HUES48 (cell line): ENCODE results near the gene ZNF146.
"Not testable (repeated sequence)": the region's sequence is repeated elsewhere in the genome, so short reads cannot be mapped to it uniquely, and the experiment has no call there.

Experiments used
- H3K27ac ChIP-seq: one replicate; pipeline ENCODE4 v1.7.0; 2013; ENCODE audit warnings: low read depth, low read length, inconsistent platforms
- H3K27me3 ChIP-seq: 2 replicates; pipeline ENCODE4 v1.6.1; 2013; ENCODE audit warnings: mild to moderate bottlenecking, low read length; ENCODE audit not compliant: control insufficient read depth, insufficient read depth
- H3K36me3 ChIP-seq: 2 replicates; pipeline ENCODE4 v1.6.1; 2013; ENCODE audit warnings: low read length; ENCODE audit not compliant: control insufficient read depth, insufficient read depth
- H3K4me1 ChIP-seq: 2 replicates; pipeline ENCODE4 v1.6.1; 2013; ENCODE audit warnings: mild to moderate bottlenecking, low read length; ENCODE audit not compliant: control insufficient read depth, insufficient read depth
- H3K4me3 ChIP-seq: 2 replicates; pipeline ENCODE4 v1.5.1; 2013; ENCODE audit warnings: mild to moderate bottlenecking, low read depth, low read length
- H3K9ac ChIP-seq: 2 replicates; pipeline ENCODE4 v1.6.1; 2013; ENCODE audit warnings: mild to moderate bottlenecking, low read depth, low read length, moderate library complexity
- H3K9me3 ChIP-seq: 2 replicates; pipeline ENCODE4 v1.6.1; 2013; ENCODE audit warnings: low read length; ENCODE audit not compliant: control insufficient read depth, insufficient read depth

Gene ZNF146

DNA sequence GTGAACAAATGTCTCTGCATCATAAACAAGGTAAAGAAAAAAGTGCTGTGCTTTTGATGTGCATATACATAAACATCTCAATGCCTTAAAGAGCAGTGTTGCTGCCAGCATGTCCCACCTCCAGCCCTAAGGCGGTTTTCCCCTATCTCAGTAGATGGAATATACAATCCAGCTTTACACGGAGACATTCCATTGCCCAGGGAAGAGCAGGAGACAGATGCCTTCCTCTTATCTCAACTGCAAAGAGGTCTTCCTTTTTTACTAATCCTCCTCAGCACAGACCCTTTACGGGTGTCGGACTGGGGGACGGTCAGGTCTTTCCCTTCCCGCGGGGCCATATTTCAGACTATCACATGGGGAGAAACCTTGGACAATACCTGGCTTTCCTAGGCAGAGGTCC lies 18.7 kb downstream of the ZNF146 start:
- not testable (repeated sequence) for H3K27me3 ChIP-seq, H3K9ac ChIP-seq, H3K4me3 ChIP-seq, H3K9me3 ChIP-seq
- Histone ChIP-seq H3K27ac (peak overlapping the region; percentile 80), H3K36me3 (peaks cover 94% of the 10 kb centered on the region), H3K4me1 (peaks cover 21% of the 10 kb centered on the region)

DNA sequence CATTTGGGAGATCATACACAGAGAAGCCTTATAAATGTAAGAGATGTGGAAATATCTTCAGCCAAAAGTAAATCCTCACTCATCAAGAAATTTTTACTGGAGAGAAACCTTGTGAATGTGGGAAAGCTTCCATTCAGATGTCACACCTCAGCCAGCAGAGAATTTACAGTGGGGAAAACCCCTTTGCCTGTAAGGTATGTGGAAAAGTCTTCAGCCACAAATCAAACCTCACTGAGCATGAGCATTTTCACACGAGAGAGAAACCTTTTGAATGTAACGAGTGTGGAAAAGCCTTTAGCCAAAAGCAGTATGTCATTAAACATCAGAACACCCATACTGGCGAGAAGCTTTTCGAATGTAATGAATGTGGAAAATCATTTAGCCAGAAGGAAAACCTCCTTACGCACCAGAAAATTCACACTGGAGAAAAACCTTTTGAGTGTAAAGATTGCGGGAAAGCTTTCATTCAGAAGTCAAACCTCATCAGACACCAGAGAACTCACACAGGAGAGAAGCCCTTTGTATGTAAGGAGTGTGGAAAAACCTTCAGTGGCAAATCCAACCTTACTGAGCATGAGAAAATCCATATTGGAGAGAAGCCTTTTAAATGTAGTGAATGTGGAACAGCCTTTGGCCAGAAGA lies 21.5 kb downstream of the ZNF146 start:
- Histone ChIP-seq H3K27me3 (no peaks in the 10 kb centered on the region), H3K36me3 (peaks cover 73% of the 10 kb centered on the region), H3K4me1 (peaks cover 21% of the 10 kb centered on the region), H3K9me3 (no peaks in the 10 kb centered on the region), H3K27ac (no peak overlapping the region), H3K9ac (no peak overlapping the region), H3K4me3 (no peak overlapping the region)

DNA sequence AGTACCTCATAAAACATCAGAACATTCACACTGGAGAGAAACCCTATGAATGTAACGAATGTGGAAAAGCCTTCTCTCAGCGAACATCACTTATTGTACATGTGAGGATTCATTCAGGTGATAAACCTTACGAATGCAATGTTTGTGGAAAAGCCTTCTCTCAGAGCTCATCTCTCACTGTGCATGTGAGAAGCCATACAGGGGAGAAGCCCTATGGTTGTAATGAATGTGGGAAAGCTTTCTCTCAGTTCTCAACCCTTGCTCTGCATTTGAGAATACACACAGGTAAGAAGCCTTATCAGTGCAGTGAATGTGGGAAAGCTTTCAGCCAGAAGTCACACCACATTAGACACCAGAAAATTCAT lies 22.0 kb downstream of the ZNF146 start:
- H3K27ac ChIP-seq: no peak overlapping the region
- no peak overlapping the region for H3K4me3 ChIP-seq
- H3K27me3 ChIP-seq: no peaks in the 10 kb centered on the region
- peaks cover 21% of the 10 kb centered on the region for H3K4me1 ChIP-seq
- H3K9me3 ChIP-seq: no peaks in the 10 kb centered on the region
- no peak overlapping the region for H3K9ac ChIP-seq
- peaks cover 68% of the 10 kb centered on the region for H3K36me3 ChIP-seq

DNA sequence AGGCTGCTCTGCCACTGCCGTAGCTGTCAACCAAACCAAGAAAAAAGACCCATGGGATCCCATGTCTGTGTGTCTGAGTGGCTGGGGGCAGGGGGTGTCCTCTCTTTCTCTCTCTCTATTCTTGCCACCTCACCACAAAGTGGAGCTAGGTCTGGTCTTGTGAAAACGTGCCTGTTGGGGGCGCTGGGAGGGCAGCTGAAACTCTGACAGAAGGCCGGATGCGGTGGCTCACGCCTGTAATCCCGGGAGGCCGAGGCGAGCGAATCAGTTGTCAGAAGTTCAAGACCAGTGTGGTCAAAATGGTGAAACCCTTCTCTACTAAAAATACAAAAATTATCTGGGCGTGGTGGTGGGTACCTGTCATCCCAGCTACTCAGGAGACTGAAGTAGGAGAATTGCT lies 29.2 kb downstream of the ZNF146 start:
- no peaks in the 10 kb centered on the region for H3K9me3 ChIP-seq
- peaks cover under 1% of the 10 kb centered on the region for H3K36me3 ChIP-seq
- H3K27me3 ChIP-seq: no peaks in the 10 kb centered on the region

DNA sequence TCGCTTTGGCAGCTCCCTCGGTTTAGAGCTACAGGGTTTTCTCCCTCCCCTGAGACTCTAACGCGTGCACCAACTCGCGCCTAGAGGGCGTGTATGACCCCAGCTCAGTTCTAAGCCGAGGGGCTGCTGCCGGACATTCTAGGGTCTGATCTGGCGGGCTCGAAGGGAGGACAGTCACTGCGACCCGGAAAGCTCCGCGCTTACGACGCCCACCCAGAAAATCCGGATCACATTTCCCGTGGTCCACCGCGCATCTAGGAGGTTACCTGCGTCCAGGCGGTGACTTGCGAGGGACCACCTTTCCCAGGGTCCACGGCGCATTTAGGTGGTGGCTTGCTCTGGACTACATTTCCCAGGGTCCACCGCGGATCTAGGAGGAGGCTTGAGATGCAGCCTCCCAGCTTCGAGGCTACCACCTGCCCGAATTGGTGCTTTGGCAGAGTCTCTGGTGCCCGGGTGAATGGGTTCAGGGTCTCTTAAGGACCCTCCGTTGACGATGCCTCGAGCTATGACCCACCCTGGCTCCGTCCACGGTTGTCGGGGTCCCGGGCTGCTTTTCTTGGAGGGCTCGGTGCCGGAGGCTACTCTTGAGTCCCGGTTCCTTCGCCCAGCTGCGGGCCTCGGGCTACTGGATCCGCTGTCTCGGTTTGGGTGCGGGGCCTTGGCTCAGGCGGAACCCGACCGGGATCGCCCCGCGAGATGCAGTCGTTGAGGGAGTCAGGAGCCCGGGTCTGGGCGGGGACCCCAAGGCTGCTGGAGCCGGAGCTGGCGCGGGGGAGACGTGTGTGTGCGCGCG lies 30.5 kb downstream of the ZNF146 start:
- H3K4me3 ChIP-seq: peak overlapping the region; percentile 65
- no peaks in the 10 kb centered on the region for H3K27me3 ChIP-seq

More for the DNA sequence above, 29.2 kb downstream of the ZNF146 start:
- Histone ChIP-seq H3K27ac (no peak overlapping the region), H3K4me3 (no peak overlapping the region), H3K4me1 (peaks cover 26% of the 10 kb centered on the region), H3K9ac (no peak overlapping the region)

DNA sequence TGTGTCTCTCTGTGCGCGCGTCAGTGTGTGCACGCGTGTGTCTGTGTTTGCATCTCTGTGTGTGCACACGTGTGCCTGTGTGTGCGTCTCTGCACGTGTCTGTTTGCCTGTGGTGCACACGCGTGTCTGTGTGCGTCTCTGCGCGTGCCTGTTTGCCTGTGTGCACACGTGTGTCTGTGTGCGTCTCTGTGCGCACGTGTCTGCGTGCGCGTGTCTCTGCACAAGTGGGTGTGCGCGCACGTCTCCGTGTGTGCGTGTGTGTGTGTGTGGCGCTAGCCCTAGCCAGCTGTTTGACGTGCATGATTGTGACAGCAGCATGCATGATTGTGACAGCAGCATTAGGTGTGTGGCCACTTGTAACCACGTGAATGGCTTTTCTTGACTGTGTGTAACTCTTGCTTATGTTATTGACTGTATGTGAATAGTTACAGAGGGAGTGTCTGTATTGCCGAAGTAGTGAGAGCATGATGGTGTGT lies 31.1 kb downstream of the ZNF146 start:
- Histone ChIP-seq H3K9ac (no peak overlapping the region), H3K36me3 (no peaks in the 10 kb centered on the region), H3K9me3 (no peaks in the 10 kb centered on the region), H3K27ac (no peak overlapping the region), H3K4me1 (peaks cover 26% of the 10 kb centered on the region), H3K27me3 (no peaks in the 10 kb centered on the region), H3K4me3 (0 out of 2 replicates have a peak overlapping the region, but pooled peaks have one; percentile 65)

More for the DNA sequence above, 30.5 kb downstream of the ZNF146 start:
- Histone ChIP-seq H3K27ac (peak overlapping the region; percentile 14), H3K9ac (peak overlapping the region; percentile 4; the same call in 1 of the 2 replicates), H3K36me3 (no peaks in the 10 kb centered on the region), H3K4me1 (peaks cover 26% of the 10 kb centered on the region), H3K9me3 (no peaks in the 10 kb centered on the region)

DNA sequence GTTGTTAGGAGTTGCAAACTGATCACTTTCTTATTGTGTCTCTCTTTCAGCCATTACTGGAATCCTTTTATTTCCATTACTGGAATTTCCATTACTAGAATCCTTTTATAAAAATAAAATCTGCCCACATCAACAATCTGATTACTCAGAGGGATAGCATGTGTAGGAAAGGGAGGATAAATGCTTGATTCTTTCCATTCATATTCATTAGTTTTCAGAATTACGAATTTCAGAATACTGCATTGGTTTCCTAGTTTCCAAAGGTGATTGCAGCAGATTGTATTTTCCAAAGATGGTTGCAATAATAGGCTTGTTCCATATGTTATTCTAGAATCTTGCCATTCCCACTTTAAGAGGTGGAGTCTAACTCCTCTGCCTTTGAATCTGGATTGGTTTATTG lies 37.1 kb downstream of the ZNF146 start:
- H3K27ac ChIP-seq: no peak overlapping the region
- H3K9me3 ChIP-seq: no peaks in the 10 kb centered on the region
- H3K36me3 ChIP-seq: no peaks in the 10 kb centered on the region
- H3K9ac ChIP-seq: no peak overlapping the region
- no peak overlapping the region for H3K4me3 ChIP-seq
- H3K27me3 ChIP-seq: no peaks in the 10 kb centered on the region
- H3K4me1 ChIP-seq: peaks cover 10% of the 10 kb centered on the region; the same call in 1 of the 2 replicates

DNA sequence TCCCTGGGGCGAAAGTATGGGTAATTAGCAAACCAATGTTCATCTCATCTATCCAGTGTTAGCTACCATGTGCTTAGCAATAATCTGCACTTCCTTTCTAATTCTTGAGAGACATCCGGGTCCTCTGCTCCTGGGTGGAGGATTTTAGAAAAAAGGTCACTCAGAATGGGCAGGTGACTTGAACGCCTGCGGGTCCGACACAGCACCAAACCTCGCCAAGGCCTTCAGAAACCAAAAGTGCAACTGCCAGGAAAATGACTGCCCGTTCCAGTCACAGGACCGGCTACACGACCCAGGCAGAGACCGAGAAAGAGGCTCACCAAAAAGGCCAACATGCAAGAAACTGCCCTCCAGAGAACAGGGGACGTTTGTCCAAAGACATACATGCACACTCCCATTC lies 39.9 kb downstream of the ZNF146 start:
- no peaks in the 10 kb centered on the region for H3K9me3 ChIP-seq
- no peaks in the 10 kb centered on the region for H3K36me3 ChIP-seq
- H3K4me1 ChIP-seq: no peaks in the 10 kb centered on the region; the same call in 1 of the 2 replicates

DNA sequence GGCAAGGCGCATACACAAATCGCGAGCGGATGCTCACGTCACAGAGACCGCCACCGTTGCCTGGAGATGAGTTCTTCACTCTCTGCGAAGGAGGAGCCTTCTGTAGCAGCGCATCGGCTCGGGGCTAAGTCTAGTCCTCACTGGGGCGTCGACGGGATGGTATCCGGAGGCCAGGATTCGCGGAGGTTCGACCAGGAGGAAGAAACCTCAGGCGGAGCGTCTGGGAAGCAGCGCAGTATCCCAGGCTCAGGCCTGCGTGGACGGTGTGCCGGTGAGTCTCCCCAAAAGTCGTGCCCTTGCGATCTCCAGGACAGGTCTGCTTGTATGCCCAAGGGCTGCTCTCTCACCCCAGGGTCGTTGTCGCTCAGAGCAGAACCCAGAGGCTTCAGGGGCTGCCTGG lies 40.4 kb downstream of the ZNF146 start:
- no peaks in the 10 kb centered on the region for H3K36me3 ChIP-seq
- H3K27me3 ChIP-seq: no peaks in the 10 kb centered on the region
- H3K4me1 ChIP-seq: no peaks in the 10 kb centered on the region; the same call in 1 of the 2 replicates
- no peak overlapping the region for H3K9ac ChIP-seq
- H3K9me3 ChIP-seq: no peaks in the 10 kb centered on the region
- no peak overlapping the region for H3K27ac ChIP-seq
- H3K4me3 ChIP-seq: no peak overlapping the region

More for the DNA sequence above, 39.9 kb downstream of the ZNF146 start:
- no peak overlapping the region for H3K4me3 ChIP-seq
- no peak overlapping the region for H3K27ac ChIP-seq
- H3K9ac ChIP-seq: no peak overlapping the region
- H3K27me3 ChIP-seq: no peaks in the 10 kb centered on the region

DNA sequence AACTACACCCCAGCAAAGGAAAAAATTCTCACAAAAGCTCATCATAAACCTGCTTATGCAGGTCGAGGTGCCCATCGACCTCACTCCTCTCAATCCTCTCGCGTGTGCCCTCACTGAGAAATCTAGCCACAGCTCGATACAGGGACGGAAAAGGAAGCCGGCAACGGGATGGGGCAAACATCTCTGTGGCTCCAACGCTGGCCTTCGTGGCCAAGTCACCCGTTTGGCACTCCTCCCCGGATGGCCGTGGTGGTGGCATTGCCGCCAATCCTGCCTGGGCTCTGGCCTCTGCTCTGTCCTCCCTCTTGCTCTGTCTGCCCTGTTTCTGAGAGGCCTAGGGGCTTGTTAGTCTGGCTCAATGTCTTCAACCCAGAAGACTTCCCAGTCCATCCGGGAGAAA lies 41.2 kb downstream of the ZNF146 start:
- Histone ChIP-seq H3K9me3 (no peaks in the 10 kb centered on the region), H3K9ac (no peak overlapping the region), H3K36me3 (no peaks in the 10 kb centered on the region), H3K4me1 (no peaks in the 10 kb centered on the region; the same call in 1 of the 2 replicates), H3K27me3 (no peaks in the 10 kb centered on the region), H3K27ac (no peak overlapping the region), H3K4me3 (no peak overlapping the region)
